CD4-positive, alpha-beta T cell treated with Interleukin-12 subunit alpha and Interleukin-12 subunit beta, for 1 hour (primary cell): ENCODE measurements around the gene C16orf86.
A peak's percentile ranks its signal among the peaks of the same experiment; 100 is the strongest.
"Not testable (repeated sequence)": the region's sequence is repeated elsewhere in the genome, so short reads cannot be mapped to it uniquely, and the experiment has no call there.

Experiments
- DNase-seq: peaks from one replicate; pipeline ENCODE4 v3.0.0-alpha.2; 2020

The C16orf86 gene

DNA sequence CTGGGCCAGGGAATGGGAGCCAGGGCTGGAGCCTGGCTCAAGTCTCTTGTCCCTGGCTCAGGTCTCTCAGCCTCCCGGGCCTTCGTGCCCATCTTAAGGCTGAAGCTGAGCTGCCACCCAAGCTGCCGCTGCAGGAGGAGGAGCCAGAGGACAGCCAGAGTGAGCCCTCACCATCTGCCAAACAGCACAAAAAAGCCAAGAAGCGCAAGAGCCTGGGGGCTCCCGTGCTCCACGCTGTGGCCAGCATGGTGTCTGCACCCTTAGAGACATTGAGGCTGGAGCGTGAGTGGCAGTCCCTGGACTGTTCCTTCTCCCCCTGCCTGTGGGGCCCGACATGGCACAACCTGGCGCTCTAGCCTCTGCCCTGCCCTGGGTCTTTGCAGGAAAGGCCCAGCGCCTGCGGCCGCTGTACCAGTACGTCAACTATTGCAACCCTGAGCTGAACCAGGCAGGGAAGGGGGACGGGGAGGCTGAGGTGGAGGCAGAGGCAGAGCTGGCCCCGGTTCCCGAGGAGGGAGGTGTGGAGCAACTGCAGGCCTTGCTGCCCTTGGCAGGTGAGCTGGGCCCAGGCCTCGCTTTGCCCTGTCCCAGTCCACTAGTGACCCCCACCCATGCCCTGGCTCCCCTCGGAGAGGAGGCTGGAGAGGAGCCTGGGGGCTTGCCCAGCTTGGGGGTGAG lies 1.3 kb downstream of the C16orf86 start:
- DNase-seq, result peak; percentile 86

DNA sequence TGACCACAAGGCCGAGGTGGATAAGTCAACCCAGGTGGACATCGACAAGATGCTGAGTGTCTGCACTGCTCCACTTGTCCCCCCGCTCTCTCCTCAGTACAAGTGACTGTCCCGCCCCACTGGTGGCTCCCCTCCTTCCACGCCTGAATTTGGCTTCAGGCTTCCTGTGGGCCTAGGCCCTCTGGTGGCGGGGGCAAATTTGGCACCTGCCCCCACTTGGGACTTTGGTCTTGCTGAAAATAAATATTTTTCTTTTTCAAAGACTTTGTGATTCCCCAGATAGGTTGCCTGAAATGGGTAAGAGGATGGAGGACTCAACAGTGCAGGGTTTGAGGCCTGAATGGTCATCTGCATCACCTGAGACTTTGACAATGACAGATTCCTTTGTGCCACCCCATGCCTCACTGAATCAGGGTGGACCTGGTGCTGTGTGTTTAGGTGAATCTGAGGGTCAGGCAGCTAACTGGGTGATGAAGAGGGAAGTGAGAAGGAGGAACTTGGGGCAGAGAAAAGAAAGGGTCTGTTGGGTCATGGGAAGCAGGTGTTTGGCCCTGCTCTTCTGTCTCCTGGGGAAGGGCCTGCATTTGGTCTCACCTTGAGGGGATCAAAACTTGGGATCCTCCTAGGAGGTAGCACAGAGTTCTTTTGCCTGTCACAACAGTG lies 2.0 kb downstream of the C16orf86 start:
- DNase-seq, result peak; percentile 36

DNA sequence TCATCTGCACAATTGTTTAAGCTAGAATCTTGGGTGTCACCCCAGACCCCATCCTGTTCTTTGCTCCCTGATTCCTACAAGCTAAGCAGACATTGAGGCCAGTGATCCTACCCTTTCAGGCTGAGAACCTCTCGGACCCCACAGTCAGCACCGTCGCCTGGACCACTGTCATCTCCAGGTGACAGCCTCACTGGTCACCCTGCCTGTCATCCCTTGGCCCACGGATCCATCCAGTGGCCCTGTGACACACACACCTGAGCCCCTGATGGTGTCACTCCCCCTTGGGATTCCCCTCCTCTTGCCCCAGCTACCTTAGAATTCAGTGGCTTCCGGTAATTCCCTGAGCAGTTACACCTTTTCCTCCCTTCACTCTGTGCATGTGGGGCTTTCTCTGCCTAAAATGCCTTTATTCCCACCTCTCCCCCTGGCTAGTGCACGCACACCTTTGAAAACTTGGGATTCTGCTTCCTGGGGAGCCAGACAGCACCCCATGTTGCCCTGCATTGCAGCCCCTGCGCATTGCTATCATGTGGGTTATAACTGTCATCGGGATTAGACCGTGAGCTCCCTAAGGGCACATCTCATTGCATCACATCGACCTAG lies 3.0 kb downstream of the C16orf86 start:
- DNase-seq, result no peak

DNA sequence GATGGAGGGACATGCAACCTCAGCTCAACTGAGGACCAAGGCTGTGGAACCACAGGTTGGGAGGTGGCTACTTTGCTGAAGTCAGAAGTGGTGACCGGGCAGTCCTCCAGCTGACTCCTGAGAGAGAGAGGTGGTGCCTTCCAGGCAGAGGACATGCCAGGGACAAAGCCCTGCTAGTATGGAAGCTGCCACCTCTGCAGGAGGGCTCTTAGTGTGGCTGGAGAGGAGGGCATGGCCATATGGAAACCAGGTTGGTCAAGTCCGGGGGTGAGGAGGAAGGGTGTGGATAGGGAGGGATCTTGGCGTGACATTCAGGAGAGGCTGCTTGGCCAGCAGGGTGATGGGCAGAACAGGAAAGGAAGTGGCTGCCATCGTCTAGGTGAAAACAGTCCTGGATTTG lies 5.7 kb downstream of the C16orf86 start:
- DNase-seq, result no peak

DNA sequence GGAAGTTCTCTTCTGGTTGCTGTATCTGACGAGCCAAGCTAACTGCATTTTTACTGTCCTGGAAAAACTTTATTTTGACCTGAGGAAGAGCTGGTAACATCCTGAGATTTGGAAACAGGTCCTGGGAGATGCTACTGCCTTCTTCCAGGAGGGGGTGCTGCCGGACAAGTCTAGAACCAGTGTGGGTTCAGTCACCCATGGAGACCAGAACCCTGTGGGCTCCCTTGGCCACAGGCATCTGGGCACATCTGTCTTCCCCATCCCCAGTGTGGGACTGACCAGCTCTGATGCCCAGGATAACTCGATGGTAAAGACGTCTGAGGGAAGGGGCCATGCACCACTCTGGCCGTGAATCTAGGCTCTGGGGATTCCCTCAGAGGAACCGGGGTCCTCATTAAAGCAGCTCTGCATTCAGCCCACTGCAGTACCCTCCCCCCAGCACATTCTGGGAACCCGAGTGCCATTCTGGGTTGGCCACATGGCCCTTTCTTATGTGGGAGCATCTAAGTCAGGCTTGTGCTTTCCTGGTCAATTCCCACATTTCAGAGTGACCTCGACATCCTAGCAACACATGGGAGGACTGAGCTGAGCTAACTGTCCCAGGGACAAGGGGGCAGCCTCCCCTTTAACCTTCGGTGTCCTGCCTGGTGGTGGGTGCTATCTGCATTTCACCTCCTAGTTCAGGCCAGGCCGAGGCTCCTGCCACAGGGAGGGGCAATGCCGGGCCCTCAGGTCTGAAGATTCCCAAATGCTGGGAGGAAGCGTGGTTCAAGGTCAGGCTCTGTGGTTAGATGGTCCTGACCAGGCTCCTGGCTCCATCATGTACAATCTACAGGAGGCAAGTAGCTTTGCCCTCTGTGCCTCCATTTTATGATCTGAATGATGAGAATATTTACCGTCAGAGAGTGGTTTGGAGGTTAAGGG lies 6.4 kb downstream of the C16orf86 start:
- DNase-seq, result peak; percentile 60

DNA sequence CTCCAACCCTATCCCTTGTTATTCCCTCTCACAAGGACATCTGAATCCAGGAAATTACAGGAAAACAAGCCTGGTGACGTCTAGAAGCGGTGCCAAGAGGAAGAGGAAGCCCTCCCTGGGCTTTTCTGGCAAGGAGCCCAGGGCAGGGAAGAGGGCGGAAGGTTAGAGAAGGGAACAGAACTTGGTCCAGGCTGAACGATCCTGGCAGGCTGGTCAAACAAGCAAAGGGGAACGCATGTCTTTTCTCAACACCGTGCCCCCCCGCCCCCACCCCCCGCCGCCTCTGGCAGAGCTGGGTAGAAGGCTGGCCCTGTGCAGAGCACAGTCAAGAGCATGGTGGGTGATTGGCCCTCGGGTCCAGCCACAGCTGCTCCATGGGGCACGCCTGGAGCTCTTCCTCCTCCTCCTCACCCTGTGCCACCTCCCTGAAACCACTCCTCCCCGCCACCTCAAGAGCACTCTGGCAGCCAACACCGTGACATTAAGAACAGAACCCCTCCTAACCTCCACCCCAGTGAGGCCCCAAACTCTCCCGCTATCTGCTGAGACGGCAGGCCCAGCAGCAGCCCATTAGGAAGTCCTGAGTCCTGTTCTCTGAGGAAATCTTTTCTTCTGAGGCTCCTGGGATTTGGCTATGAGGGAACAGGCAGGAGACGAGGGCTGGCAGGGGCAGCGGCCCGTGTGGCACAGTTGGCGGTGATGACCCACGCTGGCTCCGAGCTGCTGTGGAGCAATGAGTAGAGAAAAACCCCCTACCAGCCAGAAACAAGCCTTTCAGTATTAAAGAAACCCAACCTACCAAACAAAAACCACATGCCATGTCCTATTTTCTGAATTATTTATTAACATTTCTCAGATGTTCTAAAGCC lies 7.3 kb downstream of the C16orf86 start:
- no peak for DNase-seq

DNA sequence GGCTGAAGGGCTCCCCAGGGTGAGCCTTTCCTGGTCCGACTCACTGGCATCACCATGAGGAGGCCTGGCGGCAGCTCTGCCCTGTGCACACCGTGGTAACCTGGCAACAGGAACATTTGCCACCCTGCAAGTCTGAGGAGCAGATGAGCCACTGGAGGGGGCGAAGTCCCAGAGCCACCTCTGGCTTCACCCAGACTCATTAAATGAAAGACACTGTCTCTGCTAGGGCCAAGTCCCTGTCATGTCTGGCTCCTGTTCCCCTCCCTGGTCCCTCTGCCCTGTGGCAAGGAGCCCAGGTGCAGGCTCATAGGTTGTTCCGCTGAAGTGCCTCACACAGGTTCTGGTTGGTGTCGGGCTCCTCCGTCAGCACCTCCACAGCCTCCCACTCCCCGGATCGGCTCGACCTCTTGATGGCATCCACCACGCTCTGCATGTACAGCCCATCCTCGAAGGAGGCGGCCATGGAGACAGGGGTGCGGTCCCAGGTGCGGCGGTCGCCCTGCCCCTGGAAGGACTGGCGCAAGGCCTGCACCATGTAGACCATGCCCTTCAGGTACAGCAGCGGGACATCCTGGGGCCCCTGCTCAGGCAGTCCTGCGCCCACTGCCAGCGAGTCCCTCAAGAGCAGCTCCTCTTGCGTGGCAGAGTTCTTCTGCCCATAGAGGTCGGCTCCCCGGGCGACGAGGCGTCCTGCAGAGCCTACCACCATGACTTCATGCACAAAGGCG lies 8.4 kb downstream of the C16orf86 start:
- DNase-seq, result no peak

DNA sequence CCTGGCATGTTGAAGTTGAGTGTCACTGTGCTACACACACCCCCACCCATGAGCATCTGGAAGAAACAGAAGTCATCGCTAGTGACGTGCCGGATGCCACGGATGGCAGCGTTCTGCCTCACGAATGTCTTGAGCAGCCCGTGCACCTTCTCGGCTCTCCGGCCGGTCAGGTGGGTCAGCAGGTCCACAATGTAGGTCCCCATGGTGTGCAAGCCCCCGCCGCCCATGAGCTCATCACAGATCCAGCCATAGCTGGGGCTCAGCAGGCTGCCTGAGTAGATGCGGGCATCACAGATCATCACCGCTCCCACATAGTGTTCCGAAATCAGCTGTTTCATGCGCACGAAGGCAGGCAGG lies 8.9 kb downstream of the C16orf86 start:
- DNase-seq, result no peak

DNA sequence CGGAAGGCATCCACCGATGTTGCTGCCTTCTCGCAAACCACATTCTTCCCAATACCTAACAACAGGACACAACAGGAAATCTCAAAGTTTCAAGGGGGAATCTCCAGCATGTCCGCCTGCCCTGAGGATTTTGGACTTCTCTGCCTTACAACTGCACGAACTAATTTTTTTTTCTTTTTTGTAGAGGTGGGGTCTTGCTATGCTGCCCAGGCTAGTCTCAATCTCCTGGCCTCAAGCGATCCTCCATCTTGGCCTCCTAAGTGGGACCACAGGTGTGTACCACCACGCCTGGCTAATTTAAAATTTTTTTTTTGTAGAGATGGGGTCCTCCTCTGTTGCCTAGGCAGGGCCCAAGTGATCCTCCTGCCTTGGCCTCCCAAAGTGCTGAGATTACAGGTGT lies 9.4 kb downstream of the C16orf86 start:
- DNase-seq, result no peak

DNA sequence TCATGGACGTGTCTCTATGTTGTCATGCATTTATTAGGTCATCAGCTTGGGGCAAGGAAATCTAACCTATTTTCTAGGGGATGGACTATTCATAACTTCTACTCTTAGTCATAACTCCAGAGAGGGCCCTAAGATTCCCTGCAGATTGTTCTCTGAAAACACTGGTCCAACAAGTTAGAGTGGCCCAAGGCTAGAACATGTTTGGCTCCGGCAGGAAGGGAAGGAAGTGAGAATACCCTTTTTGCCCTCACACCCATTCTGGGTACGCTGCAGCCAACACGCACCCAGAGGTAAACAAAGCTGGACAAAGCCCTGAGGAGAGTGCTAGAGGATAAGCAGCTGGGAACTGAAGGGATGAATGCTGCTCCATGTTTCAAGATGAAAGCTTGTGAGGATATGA lies 9.9 kb downstream of the C16orf86 start:
- no peak for DNase-seq

DNA sequence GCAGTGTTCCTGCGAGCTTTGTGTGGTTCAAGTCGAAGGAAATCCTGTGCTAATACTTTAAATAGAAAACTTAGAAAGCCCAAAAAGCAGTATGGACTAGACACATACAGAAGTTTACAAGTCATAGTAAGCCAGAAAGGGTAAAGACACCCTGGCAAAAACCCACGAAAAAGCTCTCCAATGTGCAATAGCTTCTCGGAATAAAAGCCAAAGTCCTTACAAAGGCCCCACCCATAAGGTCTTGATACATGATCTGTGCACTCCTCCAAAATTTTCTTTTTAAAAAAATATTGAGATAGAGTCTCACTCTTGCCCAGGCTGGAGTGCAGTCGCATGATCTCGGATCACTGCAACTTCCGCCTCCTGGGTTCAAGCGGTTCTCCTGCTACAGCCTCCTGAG lies 10.3 kb downstream of the C16orf86 start:
- DNase-seq, result no peak

DNA sequence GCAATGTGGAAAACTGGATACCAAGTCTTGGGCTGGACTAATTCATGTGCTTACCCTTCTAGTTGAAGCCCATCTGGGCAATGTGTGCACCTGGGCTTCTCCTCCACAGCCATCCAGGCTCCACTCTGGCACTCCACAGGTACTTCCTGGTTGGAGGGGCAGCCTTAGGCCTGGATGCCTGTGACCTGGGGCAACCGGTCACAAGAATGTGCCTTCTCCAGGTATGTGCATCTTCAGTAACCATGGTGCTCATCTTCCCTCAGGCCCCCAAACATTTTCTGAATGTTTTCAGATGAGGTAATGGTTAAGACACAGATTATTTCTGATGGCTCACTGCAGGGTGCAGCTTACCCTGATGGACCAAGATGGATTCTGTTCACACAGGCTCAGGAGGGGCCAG lies 11.1 kb downstream of the C16orf86 start:
- no peak for DNase-seq

DNA sequence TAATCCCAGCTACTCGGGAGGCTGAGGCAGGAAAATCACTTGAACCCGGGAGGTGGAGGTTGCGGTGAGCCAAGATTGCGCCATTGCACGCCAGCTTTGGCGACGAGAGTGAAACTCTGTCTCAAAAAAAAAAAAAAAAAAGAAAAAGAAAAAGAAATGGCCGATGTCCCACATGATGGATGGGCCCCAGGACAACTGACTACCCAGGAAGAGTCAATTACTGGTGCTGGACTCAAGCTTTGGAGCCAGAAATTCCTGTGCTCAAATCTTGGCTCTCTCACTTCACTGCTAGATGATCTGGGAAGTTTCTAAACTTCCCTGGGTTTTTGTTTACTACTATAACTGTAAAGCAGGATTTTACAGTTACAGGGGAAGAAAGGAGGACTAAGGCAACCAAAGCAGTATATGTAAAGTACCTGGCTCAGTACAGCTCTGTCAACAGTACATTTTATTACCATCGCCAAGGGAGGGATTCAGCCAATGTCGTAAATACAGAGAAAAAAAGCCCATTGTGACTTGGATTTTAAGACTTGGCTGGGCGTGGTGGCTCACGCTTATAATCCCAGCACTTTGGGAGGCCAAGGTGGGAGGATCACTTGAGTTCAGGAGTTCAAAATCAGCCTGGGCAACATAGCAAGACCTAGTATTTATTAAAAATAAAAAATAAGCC lies 11.9 kb downstream of the C16orf86 start:
- no peak for DNase-seq

DNA sequence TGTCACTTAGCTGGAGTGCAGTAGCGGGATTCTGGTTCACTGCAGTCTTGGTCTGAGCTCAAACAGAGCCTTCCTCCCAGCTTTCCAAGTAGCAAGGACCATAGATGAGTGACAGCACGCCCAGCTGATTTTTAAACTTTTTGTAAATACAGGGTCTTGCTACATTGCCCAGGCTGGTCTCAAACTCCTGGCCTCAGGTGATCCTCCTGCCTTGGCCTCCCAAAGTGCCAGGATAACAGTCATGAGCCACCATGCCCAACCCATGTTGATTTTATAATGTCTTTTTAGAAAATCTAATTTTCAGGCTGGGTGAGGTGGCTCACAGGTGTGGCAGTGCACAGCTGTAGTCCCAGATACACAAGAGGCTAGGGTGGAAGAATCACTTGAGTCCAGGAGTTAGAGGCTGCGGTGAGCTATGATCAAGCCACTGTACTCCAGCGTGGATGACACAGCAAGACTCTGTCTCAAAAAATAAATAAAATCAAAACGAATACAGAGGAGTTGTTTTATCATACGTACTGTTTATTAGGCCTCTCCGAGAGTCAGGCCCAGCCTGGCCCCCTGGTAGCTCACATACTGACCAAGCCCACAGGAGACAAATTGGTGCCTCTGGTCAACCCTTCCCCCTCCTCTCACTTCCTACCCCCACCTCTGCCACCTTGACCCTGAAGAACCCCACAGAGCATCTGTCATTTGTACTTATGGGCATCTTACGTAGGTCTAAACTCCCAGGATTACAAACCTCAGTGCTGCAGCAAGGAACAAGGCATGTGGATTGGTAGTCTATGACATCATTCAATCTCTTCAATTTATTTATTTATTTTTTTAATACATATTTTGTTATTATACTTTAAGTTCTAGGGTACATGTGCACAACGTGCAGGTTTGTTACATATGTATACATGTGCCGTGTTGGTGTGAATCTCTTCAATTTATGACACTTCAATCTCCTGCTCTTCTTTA lies 13.6 kb downstream of the C16orf86 start:
- DNase-seq, result no peak

DNA sequence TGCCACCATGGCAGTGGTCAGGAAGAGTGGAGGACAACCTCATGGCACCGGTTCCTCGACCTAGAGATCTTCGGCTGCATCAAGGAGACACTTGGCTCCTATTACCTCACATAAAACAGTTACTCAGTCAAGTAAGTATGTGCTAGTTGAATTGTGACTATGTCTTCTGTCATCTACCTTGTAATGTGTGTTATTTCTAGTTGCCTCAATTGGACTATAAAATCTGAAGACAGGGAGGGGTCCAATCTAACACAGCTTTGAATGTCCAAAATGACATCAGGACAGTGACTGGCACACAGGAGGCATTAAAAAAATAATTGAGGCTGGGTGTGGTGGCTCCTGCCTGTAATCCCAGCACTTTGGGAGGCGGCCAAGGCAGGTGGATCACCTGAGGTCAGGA lies 17.2 kb downstream of the C16orf86 start:
- DNase-seq, result no peak

DNA sequence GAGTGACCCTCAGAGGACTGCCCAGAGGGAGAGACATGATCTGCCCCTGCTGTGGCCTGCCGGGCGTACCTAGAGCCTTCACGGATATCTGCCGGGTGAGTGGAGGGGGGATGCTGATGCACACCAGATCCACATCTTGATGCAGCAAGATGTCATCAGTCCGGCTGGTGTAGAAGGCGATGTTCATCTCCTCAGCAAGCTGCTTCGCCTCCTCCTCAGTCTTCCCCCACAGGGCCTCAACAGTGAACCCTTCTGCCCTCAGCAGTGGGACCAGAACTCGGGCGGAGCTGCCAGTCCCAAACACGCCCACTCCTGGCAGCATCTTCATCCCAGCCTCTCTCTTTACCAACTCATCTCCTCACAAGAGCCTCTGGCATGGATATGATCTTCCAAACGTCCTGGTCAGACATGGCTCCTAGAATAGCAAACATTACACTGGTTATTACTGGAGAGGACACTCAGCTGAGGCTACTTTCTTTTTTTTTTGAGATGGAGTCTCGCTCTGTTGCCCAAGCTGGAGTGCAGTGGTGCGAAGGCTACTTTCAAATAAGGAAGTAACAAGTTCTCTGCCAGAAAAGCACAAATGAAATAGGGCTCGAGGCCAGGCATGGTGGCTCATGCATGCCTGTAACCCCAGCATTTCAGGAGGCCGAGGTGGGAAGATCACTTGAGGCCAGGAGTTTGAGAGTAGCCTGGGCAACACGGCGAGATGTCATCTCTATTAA lies 18.9 kb downstream of the C16orf86 start:
- no peak for DNase-seq

DNA sequence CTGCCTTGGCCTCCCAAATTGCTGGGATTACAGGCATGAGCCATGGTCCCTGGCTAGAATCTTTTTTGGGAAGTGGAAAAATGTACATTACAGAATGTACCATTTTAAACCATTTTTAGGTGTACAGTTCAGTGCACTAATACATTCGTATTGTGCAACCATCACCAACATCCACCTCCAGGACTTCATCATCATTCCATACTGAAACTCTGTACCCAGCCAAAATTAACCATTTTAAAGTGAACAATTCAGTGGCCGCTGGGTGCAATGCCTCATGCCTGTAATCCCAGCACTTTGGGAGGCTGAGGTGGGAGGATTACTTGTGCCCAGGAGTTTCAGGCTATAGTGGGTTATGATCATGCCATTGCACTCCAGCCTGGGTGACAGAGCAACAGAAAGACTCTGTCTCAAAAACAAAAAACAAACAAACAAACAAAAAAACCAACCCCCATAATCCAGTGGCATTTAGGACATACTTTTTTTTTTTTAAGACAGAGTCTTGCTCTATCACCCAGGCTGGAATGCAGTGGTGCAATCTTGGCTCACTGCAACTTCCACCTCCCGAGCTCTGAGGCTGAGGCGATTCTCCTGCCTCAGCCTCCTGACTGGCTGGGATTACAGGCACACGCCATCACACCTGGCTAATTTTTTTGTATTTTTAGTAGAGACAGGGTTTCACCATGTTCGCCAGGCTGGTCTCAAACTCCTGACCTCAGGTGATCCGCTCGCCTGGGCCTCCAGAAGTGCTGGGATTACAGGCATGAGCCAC lies 27.1 kb downstream of the C16orf86 start:
- not testable (repeated sequence) for DNase-seq

DNA sequence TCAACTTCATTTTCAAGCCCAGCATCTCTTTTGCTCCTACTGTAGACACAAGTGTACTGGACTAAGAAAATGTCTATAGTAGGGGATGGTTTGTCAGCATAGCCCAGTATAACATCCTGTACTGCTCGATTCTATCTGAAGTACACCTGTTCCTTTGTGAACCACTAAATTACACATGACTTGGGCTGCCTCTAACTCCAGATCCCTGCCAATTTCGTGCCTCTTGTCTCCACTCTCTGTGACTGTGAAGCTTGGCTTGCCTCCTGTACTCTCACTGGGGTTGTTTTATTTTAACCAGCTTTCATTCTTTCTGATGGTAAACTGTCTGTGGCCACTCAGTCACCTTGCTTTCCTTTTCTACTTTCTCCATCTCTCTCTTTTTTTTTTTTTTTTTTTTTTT lies 28.0 kb downstream of the C16orf86 start:
- no peak for DNase-seq
